Suprapubic skin (tissue), 4 donors: ENCODE results near the gene C4orf54.

ENCODE experiments used
- EP300 ChIP-seq: sonication (generic); formaldehyde crosslinking; IDR thresholded peaks from one replicate; pipeline ENCODE4 v1.6.1; 2017; ENCODE audit warnings: antibody characterized with exemption
- POLR2A ChIP-seq, 2 donors: fragments of 450-650 bp; IDR thresholded peaks; one replicate each; pipeline ENCODE4 v1.6.1; 2017; ENCODE audit warnings: antibody characterized with exemption in 2 of 2, mild to moderate bottlenecking in 2 of 2, moderate library complexity in 2 of 2
- POLR2AphosphoS5 ChIP-seq, 3 donors: sonication (generic); formaldehyde crosslinking; IDR thresholded peaks; one replicate each; pipeline ENCODE4 v1.6.1; 2017; ENCODE audit warnings: antibody characterized with exemption in 3 of 3
- TF ChIP-seq, protein P1 (sequence below), 2 donors: fragments of 200-600 bp in 1 of 2; fragments of 450-650 bp in 1 of 2; sonication (generic) in 1 of 2; IDR thresholded peaks; one replicate each; pipeline ENCODE4 v1.5.1; 2016 to 2019; ENCODE audit warnings: antibody characterized with exemption in 2 of 2, mild to moderate bottlenecking in 1 of 2, moderate library complexity in 1 of 2

DNA sequence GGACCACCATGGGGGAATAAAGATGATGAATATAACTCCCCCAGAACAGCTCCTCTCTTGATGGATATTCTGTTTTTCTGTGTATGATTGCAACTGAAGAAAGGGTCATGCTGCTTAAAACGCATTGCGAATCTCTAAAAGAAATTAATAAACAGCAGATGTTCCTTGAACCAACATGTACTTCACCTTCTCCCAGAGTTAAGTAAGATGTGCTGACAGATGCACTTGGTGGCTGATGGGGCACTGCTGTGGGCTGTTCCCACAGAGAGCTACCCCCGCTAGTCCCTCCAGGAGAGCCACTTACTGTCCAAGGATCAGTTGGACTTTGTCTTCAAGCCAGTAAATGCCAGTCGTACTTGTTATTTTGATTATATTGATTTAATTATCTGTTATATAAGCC, 26.3 kb upstream of the C4orf54 start:
- TF ChIP-seq POLR2AphosphoS5 (IDR thresholded peaks at IDR 0.05) (no peak), EP300 (no peak), POLR2A (IDR thresholded peaks at IDR 0.05) (no peak)
- TF ChIP-seq, protein P1, sequence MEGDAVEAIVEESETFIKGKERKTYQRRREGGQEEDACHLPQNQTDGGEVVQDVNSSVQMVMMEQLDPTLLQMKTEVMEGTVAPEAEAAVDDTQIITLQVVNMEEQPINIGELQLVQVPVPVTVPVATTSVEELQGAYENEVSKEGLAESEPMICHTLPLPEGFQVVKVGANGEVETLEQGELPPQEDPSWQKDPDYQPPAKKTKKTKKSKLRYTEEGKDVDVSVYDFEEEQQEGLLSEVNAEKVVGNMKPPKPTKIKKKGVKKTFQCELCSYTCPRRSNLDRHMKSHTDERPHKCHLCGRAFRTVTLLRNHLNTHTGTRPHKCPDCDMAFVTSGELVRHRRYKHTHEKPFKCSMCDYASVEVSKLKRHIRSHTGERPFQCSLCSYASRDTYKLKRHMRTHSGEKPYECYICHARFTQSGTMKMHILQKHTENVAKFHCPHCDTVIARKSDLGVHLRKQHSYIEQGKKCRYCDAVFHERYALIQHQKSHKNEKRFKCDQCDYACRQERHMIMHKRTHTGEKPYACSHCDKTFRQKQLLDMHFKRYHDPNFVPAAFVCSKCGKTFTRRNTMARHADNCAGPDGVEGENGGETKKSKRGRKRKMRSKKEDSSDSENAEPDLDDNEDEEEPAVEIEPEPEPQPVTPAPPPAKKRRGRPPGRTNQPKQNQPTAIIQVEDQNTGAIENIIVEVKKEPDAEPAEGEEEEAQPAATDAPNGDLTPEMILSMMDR (IDR thresholded peaks at IDR 0.05) = no peak
